HEK293T (cell line): ENCODE measurements around the gene CUX1.

Experiments used
- CTCF ChIA-PET: fragments of 350-600 bp; formaldehyde crosslinking; extraction: SDS; loops from one replicate; lab custom pipeline; 2021; ENCODE audit warnings: antibody characterized with exemption, inconsistent platforms; lab: Yijun Ruan, JAX
- POLR2A ChIA-PET: fragments of 350-600 bp; formaldehyde crosslinking; extraction: SDS; loops from one replicate; lab custom pipeline; 2020; ENCODE audit warnings: antibody characterized with exemption, inconsistent platforms; lab: Yijun Ruan, JAX
- DNase-seq: peaks from one replicate; pipeline ENCODE4 v3.0.0; 2012; ENCODE audit warnings: mixed read lengths; ENCODE audit errors: extremely low spot score
- ARNT ChIP-seq: fragments of 450-650 bp; IDR thresholded peaks from 2 replicates; pipeline ENCODE4 v1.6.1; 2017; ENCODE audit warnings: mild to moderate bottlenecking
- BHLHE40 ChIP-seq: fragments of 450-650 bp; IDR thresholded peaks from 2 replicates; pipeline ENCODE4 v1.6.1; 2016; ENCODE audit warnings: mild to moderate bottlenecking, moderate library complexity, borderline replicate concordance
- CTBP1 ChIP-seq: fragments of 450-650 bp; IDR thresholded peaks from 2 replicates; pipeline ENCODE4 v1.6.1; 2016; ENCODE audit warnings: borderline replicate concordance
- ELF4 ChIP-seq: fragments of 450-650 bp; IDR thresholded peaks from 2 replicates; pipeline ENCODE4 v1.6.1; 2017; ENCODE audit warnings: antibody characterized with exemption
- FOXA1 ChIP-seq: fragments of 450-650 bp; IDR thresholded peaks from 2 replicates; pipeline ENCODE4 v1.6.1; 2016; ENCODE audit warnings: mild to moderate bottlenecking
- FOXK2 ChIP-seq: fragments of 450-650 bp; IDR thresholded peaks from 2 replicates; pipeline ENCODE4 v1.6.1; 2016; ENCODE audit warnings: mild to moderate bottlenecking
- FOXM1 ChIP-seq: fragments of 450-650 bp; IDR thresholded peaks from 2 replicates; pipeline ENCODE4 v1.6.1; 2017; ENCODE audit warnings: mild to moderate bottlenecking, borderline replicate concordance
- HDGF ChIP-seq: fragments of 450-650 bp; IDR thresholded peaks from 2 replicates; pipeline ENCODE4 v1.6.1; 2017; ENCODE audit warnings: antibody characterized with exemption, borderline replicate concordance
- L3MBTL2 ChIP-seq: fragments of 450-650 bp; conservative IDR thresholded peaks from 2 replicates; pipeline ENCODE4 v1.6.1; 2016; ENCODE audit warnings: mild to moderate bottlenecking
- LEF1 ChIP-seq: fragments of 450-650 bp; IDR thresholded peaks from 2 replicates; pipeline ENCODE4 v1.6.1; 2017; ENCODE audit warnings: mild to moderate bottlenecking, borderline replicate concordance
- NFRKB ChIP-seq: fragments of 450-650 bp; IDR thresholded peaks from 2 replicates; pipeline ENCODE4 v1.6.1; 2016; ENCODE audit warnings: mild to moderate bottlenecking, moderate library complexity
- SP1 ChIP-seq: fragments of 450-650 bp; IDR thresholded peaks from 2 replicates; pipeline ENCODE4 v1.6.1; 2017
- SUZ12 ChIP-seq: fragments of 450-650 bp; IDR thresholded peaks from 2 replicates; pipeline ENCODE4 v1.6.1; 2016; ENCODE audit warnings: mild to moderate bottlenecking
- TARDBP ChIP-seq: fragments of 450-650 bp; IDR thresholded peaks from 2 replicates; pipeline ENCODE4 v1.6.1; 2016
- TF ChIP-seq, protein P1 (sequence below): fragments of 450-650 bp; IDR thresholded peaks from 2 replicates; pipeline ENCODE4 v1.6.1; 2016

CUX1 gene

DNA sequence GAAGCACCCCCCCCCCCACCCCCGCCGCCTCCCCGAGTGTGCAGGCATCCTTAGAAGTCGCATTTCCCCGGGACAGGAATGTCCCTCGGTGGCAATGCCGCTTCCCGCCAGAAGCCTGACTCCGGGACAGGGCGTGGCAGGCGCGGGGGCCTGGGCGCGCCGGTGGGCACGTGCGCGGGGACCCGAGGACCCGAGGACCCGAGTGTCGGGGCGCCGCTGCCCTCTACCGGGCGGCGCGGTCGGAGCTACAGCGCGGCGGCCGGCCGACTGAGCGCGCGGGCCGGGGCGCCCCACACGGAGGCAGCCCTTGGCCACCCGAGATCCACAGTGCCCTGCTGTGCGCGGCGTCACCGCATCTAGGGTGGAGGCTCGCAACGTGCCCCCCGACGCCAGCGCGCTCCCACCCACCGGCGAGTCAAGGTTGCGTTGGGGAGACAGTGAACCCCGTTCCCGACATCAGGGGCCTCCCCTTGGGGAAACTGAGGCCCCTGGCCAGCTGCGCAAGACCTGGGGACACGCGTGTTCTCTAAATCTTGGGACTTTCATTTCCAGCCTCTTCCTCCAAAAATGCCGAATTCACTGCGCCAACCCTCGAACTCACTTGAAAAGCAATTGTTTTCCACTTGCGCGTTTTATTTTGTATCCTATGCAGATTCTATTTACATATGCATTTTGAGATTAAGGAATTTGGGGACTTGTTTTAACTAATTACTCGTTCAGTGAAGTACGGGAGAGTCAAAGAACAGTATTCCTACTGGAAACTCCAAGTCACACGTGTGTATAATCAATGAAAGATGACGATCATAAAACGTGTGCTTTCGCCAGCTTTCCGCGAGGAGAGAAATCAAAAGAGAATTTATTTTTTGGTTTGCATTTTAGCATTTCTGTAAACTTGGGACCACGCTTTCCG, 3.1 kb upstream of the CUX1 start:
- TF ChIP-seq L3MBTL2 = peak; percentile 76
- TF ChIP-seq FOXM1 = no peak; the same call in 1 of the 2 replicates
- TF ChIP-seq TARDBP = peak; percentile 60; the same call in 1 of the 2 replicates
- POLR2A ChIA-PET = interaction anchor here (1.6 kb wide), 1 partner anchor 71 kb away, joined by 6 read pairs; no protein-coding TSS in a partner anchor
- peak; percentile 53 for DNase-seq
- CTCF ChIA-PET = interaction anchor here (0.6 to 1.6 kb wide), 3 partner anchors 19 to 71 kb away, joined by 3 to 4 read pairs (median 4); no protein-coding TSS in a partner anchor

DNA sequence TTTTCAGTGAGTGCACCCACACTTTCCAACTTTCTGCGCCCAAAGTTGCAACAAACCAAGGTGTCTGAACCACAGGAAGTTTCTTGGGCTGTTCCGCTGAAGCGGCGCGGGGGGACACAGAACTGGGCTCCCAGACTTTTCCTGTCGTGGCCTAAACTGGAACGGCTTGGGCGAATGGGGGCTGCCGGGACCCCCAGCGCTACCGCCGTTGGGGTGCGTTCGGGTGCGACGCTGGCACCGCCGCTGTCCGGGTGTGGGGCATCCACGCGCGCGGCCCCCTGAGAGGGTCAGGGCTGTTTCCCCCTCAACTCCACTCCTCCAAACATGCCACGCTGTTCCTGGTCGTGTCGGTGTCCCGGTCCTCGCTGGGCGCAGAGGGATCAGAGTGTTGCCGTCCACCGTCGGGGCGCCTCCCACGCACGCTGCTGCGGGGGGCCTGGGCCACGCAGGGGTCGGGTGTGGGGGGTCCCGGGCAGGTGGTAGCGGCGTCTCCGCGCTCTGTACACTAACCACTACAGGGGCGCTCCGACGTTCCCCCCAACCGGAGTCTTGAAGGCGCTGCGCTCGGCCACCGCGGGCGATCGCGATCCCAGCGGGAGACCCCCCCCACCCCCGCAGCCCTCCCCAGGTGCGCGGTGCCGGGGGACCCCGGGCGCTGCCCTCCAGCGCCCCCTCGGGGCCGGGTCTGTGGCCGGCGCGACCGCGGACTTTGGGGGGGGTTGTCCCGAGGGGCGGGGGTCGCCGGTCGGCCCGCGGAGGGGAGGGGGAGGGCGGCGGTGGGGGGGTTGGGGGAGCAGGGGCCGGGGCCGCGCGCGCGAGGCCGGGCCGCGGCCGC, 2.2 kb upstream of the CUX1 start:
- TF ChIP-seq SUZ12 (no peak), ELF4 (no peak), FOXM1 (peak; percentile 41; the same call in 1 of the 2 replicates), TARDBP (peak; percentile 88), NFRKB (no peak), BHLHE40 (no peak)
- TF ChIP-seq, protein P1, sequence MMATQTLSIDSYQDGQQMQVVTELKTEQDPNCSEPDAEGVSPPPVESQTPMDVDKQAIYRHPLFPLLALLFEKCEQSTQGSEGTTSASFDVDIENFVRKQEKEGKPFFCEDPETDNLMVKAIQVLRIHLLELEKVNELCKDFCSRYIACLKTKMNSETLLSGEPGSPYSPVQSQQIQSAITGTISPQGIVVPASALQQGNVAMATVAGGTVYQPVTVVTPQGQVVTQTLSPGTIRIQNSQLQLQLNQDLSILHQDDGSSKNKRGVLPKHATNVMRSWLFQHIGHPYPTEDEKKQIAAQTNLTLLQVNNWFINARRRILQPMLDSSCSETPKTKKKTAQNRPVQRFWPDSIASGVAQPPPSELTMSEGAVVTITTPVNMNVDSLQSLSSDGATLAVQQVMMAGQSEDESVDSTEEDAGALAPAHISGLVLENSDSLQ = no peak
- ChIA-PET CTCF (interaction anchor here (1.2 to 1.6 kb wide), 2 partner anchors 42 to 72 kb away, joined by 3 to 4 read pairs; no protein-coding TSS in a partner anchor), POLR2A (interaction anchor here (1.6 kb wide), 1 partner anchor 72 kb away, joined by 6 read pairs; no protein-coding TSS in a partner anchor)
- peak; percentile 75 for DNase-seq

DNA sequence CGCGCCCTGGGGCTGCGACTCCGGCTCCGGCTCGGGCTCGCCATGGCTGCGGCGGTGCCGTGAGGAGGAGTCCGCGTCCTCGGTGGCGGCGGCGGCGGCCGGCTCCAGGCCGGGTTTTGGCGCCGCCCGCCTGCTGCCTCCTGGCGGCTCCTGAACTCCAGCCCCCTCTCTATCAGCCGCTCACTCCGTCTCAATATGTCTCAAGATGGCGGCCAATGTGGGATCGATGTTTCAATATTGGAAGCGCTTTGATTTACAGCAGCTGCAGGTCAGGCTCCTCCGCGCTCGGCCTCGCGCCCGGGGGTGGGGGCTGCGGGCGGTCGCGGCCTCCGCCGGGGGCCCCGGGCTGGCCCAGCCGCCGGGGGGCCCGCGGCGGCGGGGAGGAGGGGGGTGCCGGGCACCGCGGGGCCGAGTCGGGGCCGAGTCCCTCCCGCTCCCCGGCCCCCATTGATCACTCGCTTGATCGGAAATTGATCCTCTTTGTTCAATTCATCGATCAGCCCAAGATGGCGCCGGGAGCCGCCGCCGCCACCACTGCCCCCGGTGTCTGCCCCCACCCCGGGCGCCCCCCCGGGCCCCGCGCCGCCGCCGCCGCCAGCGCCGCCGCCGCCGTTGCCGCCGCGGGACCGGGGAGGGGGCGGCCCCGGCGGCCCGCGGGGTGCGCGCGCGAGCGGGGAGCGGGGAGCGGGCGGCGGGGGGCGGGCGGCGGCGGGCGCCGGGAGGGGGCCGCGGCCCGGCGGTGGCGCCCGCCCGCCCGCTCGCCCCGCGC, 1.4 kb upstream of the CUX1 start:
- CTCF ChIA-PET = no interaction called here
- no peak for TF ChIP-seq CTBP1
- 0 out of 2 replicates have a peak, but pooled peaks have one; percentile 9 for TF ChIP-seq FOXM1
- DNase-seq = peak; percentile 72
- POLR2A ChIA-PET = interaction anchor here (0.6 kb wide), 1 partner anchor 43 kb away, joined by 3 read pairs; no protein-coding TSS in a partner anchor

DNA sequence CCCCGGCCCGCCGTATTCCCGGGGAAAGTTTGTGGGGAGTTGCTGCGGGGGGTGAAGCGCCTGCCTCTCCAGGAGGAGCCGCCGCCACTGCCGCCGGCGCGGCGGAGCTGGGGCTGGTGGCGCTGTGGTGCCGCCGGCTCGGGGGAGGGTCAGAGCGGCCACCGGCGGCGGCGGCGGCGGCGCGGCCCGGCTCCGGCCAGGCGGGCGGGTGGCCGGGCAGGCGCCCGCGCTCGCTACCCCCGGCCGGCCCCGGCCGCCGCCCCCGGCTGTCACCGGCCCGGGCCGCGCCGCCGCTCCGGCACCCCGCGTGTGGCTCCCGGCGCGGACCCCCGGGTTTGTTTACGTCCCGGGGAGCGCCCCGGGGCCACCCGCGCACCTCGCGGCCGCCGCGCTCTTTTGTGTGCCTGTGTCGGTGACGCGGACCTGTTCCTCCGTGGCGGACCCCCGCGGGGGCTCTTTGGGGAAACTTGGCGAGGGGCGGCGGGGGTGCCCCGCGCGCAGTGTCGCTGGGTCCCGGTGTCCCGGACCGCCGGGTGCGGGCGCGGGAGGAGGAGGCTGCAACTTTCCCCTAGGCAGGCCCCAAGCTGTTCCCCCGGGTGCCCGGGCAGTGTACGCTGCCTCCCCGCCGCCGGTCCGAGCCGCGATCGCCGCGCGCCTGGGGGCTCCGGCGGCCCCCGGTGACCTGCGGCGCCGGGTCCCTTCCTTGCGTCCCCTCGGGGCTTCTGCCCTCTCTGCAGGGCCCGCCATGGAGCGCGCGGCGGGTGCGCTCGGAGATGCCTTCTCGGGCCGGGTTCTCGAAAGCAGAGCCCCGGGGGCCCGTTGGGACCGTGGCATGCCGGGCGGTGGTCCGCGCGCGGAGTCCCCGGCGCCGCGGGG, 593 bp upstream of the CUX1 start:
- POLR2A ChIA-PET = interaction anchor here (0.6 kb wide), 1 partner anchor 42 kb away, joined by 3 read pairs; no protein-coding TSS in a partner anchor
- CTCF ChIA-PET = no interaction called here
- peak; percentile 43 for DNase-seq
- TF ChIP-seq ELF4 = no peak
- TF ChIP-seq FOXK2 = no peak
- no peak for TF ChIP-seq FOXM1
- no peak for TF ChIP-seq LEF1
- no peak for TF ChIP-seq ARNT
- TF ChIP-seq SP1 = no peak
- TF ChIP-seq SUZ12 = no peak
- TF ChIP-seq, protein P1 = no peak
- no peak for TF ChIP-seq L3MBTL2
- TF ChIP-seq HDGF = no peak
- TF ChIP-seq CTBP1 = no peak
- no peak for TF ChIP-seq BHLHE40
- no peak for TF ChIP-seq FOXA1

DNA sequence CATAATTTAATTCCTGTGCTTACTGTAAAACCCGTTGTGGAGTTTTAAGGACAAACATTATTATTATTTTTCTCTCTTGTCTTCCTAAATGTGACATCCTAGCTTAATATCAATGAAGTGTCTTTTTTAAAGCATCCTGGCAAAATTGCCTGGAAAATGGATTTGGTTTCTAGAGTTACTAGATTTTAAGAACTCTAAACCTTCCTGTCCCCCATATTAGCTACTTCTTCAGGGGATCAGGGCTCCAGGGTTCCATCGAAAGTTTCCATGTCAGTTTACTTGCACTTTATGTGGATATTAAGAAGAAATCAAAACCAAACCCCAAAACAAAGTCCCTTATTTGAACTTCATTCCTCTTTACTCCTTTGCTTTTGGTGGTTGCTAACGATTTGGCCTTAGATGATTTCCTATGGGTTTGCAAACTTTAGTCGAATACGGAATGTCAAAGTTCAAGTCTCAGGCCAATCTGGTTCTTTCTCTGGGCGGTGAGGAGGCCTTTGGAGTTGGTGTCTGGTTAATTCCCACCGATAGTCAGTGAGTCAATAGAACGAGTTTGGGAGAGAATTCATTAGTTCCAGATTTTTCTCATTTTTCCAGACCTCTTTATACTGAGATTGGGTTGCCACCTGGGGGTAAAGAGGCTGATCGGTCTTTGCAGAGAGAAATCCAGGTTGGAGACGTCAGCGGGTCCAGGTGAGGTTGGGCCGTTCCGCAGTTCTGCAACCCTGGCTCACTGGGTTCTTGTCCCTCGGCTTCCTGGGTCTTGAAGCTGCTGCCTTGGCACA, 1.1 kb downstream of the CUX1 start:
- no peak for DNase-seq
- no peak for TF ChIP-seq ARNT
- no peak for TF ChIP-seq SP1
- no peak for TF ChIP-seq LEF1
- TF ChIP-seq, protein P1 = no peak
- no peak for TF ChIP-seq TARDBP
- POLR2A ChIA-PET = interaction anchor here (1.2 kb wide), 1 partner anchor 19 kb away, joined by 3 read pairs; no protein-coding TSS in a partner anchor
- CTCF ChIA-PET = interaction anchor here (0.9 kb wide), 1 partner anchor 51 kb away, joined by 3 read pairs; no protein-coding TSS in a partner anchor
